ENCODE results near the gene EPHB1.

DNA sequence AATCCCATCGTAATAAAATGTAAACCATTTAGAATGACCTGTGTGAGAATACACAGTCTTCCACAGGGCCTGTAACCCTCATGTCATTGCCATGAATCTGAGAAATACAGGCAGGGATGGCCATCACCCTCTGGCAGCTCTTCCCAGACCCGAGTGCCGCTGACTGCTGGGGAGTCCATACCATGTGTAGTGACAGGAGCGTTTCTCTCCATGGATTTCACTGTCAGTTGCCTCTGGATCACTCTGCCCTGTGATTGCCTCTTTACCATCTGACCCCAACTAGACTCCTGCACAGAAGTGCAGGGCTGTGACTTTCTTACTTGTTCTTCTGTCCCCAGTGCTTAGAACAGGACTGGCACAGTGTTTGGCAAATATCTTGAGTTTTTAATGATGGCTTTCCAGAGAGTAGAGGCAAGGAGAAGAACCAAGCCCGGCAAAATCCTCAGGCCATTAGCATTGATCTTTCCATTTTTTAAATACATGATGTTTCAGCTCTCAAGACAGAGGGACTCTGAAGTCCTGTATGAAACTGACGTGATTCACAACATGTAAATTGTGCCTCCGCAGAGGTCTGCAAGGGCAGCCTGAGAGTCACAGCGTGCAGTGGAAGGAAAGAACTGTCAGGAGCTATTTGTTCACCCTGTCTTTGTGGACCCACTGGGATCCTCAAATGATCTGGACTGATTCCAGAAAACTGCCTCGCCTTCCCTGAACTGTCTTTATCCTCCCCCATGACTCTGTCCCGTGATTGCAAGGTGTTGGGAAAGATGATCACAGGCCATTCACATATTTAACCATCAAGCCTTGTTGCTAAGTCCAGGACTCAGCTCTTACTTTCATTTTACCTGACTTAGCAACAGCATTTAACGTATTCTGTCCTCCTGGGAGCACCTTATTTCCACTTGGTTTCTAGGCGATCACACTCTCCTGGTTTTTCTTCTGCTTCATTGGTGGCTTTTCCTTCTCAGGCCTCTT, 354.9 kb downstream of the EPHB1 start:
- TF ChIP-seq, protein P1, sequence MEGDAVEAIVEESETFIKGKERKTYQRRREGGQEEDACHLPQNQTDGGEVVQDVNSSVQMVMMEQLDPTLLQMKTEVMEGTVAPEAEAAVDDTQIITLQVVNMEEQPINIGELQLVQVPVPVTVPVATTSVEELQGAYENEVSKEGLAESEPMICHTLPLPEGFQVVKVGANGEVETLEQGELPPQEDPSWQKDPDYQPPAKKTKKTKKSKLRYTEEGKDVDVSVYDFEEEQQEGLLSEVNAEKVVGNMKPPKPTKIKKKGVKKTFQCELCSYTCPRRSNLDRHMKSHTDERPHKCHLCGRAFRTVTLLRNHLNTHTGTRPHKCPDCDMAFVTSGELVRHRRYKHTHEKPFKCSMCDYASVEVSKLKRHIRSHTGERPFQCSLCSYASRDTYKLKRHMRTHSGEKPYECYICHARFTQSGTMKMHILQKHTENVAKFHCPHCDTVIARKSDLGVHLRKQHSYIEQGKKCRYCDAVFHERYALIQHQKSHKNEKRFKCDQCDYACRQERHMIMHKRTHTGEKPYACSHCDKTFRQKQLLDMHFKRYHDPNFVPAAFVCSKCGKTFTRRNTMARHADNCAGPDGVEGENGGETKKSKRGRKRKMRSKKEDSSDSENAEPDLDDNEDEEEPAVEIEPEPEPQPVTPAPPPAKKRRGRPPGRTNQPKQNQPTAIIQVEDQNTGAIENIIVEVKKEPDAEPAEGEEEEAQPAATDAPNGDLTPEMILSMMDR (IDR thresholded peaks at IDR 0.05), result no peak
- no peak for TF ChIP-seq POLR2A (IDR thresholded peaks at IDR 0.05)

Data from esophagus squamous epithelium (tissue), 4 donors.